HCT116 (cell line): ENCODE results near the gene SERPINA3. TPM values are rescaled to one million over a fixed set of nuclear protein-coding genes. Genes with fewer than 3 reads are reported as not detected.

Experiments used
- ATAC-seq: fragments of 200-7000 bp; cut with Tn5 transposase; 2 replicates; pipeline ENCODE4 v1.9.1; 2020; ENCODE audit warnings: mild to moderate bottlenecking, moderate library complexity
- BruUV-seq: library from RNA; stranded (reverse); fragments of 400-500 nt; replicated peaks from 2 replicates; lab custom pipeline; 2021; lab: Mats Ljungman, UMichigan
- CTCF ChIA-PET: fragments of 300-600 bp; sonication (Branson Sonifier 250); formaldehyde crosslinking; loops from one replicate; lab custom pipeline; 2021; ENCODE audit warnings: antibody characterized with exemption; lab: Charles Lee
- POLR2A ChIA-PET: fragments of 300-600, 350-600 bp; sonication (Branson Sonifier 250); formaldehyde crosslinking; loops from one replicate; lab custom pipeline; 2021; ENCODE audit warnings: antibody characterized with exemption; lab: Charles Lee
- RAD21 ChIA-PET, 2 experiments: fragments of 300-600 bp; sonication (Branson Sonifier 250); formaldehyde crosslinking; loops; one replicate each; lab custom pipeline; 2023; ENCODE audit warnings: low total read pairs in 2 of 2; ENCODE audit not compliant: uncharacterized antibody in 2 of 2, unreplicated experiment in 2 of 2, low non-redundant PET in 1 of 2; lab: Charles Lee
- DNase-seq: peaks from one replicate; pipeline ENCODE4 v3.0.0-alpha.2; 2010; ENCODE audit warnings: low read depth, low spot score
- H2AFZ ChIP-seq: fragments of 200-600 bp; shearing (Covaris generic), sonication (generic); 2 replicates; pipeline ENCODE4 v1.6.1; 2017; ENCODE audit warnings: low read depth, mixed run types, mixed read lengths, antibody characterized with exemption, low read length; ENCODE audit not compliant: poor library complexity, severe bottlenecking
- H3K27ac ChIP-seq: 2 replicates; pipeline ENCODE4 v1.5.1; 2012; ENCODE audit warnings: low read depth, low read length
- H3K27me3 ChIP-seq: fragments of 200-600 bp; sonication (generic); 2 replicates; pipeline ENCODE4 v1.6.1; 2016; ENCODE audit warnings: mixed run types, low read length, mixed read lengths; ENCODE audit not compliant: insufficient read depth
- H3K36me3 ChIP-seq, 2 experiments: fragments of 200-500 bp in 1 of 2; fragments of 200-600 bp in 1 of 2; sonication (Bioruptor generic) in 1 of 2; sonication (generic) in 1 of 2; 2 replicates each; pipeline versions ENCODE4 v1.5.1 to v1.6.1; 2014 to 2016; ENCODE audit warnings: low read length in 2 of 2, inconsistent platforms in 1 of 2, mixed read lengths in 1 of 2, mixed run types in 1 of 2; ENCODE audit not compliant: insufficient read depth in 2 of 2, control insufficient read depth in 1 of 2
- H3K4me1 ChIP-seq, 2 experiments: fragments of 200-600 bp in 1 of 2; sonication (generic) in 1 of 2; 2 replicates each; pipeline versions ENCODE4 v1.5.1 to v1.6.1; 2012 to 2017; ENCODE audit warnings: low read length in 2 of 2, inconsistent platforms in 1 of 2, mild to moderate bottlenecking in 1 of 2, mixed read lengths in 1 of 2, mixed run types in 1 of 2, moderate library complexity in 1 of 2; ENCODE audit not compliant: insufficient read depth in 2 of 2, control insufficient read depth in 1 of 2
- H3K4me2 ChIP-seq: fragments of 200-600 bp; sonication (generic); 2 replicates; pipeline ENCODE4 v1.6.1; 2017; ENCODE audit warnings: mixed run types, low read length, mixed read lengths
- H3K4me3 ChIP-seq, 2 experiments: fragments of 200-600 bp in 1 of 2; sonication (generic) in 1 of 2; replicated peaks in 1 of 2; 2 replicates each; pipeline ENCODE4 v1.5.1; 2011 to 2016; ENCODE audit warnings: low read length in 2 of 2, control low read depth in 1 of 2, low read depth in 1 of 2, mild to moderate bottlenecking in 1 of 2, mixed read lengths in 1 of 2, mixed run types in 1 of 2
- H3K79me2 ChIP-seq: fragments of 200-600 bp; sonication (generic); 2 replicates; pipeline ENCODE4 v1.6.1; 2017; ENCODE audit warnings: mild to moderate bottlenecking, mixed run types, low read length, moderate library complexity, mixed read lengths; ENCODE audit not compliant: insufficient read depth
- H3K9ac ChIP-seq: fragments of 200-600 bp; sonication (generic); 2 replicates; pipeline ENCODE4 v1.6.1; 2016; ENCODE audit warnings: low read length, mixed read lengths
- H3K9me2 ChIP-seq: fragments of 200-600 bp; sonication (generic), shearing (Covaris generic); 2 replicates; pipeline ENCODE4 v1.6.1; 2017; ENCODE audit warnings: mixed run types, mild to moderate bottlenecking, moderate library complexity; ENCODE audit not compliant: insufficient read depth
- H3K9me3 ChIP-seq, 2 experiments: fragments of 200-500 bp in 1 of 2; fragments of 200-600 bp in 1 of 2; sonication (Bioruptor generic) in 1 of 2; sonication (generic) in 1 of 2; 2 replicates each; pipeline ENCODE4 v1.6.1; 2014 to 2017; ENCODE audit warnings: low read length in 2 of 2, mixed read lengths in 2 of 2, inconsistent platforms in 1 of 2, low read depth in 1 of 2, mild to moderate bottlenecking in 1 of 2, mixed run types in 1 of 2, moderate library complexity in 1 of 2; ENCODE audit not compliant: control insufficient read depth in 1 of 2, insufficient read depth in 1 of 2
- H4K20me1 ChIP-seq: fragments of 200-600 bp; sonication (generic), shearing (Covaris generic); 2 replicates; pipeline ENCODE4 v1.6.1; 2017; ENCODE audit warnings: mixed run types, mild to moderate bottlenecking, moderate library complexity; ENCODE audit not compliant: insufficient read depth
- ATF3 ChIP-seq: IDR thresholded peaks from 2 replicates; pipeline ENCODE4 v1.6.1; 2012
- POLR2AphosphoS5 ChIP-seq: IDR thresholded peaks from 2 replicates; pipeline ENCODE4 v1.6.1; 2011; ENCODE audit warnings: mild to moderate bottlenecking, low read depth, low read length, moderate library complexity
- SRF ChIP-seq: IDR thresholded peaks from 2 replicates; pipeline ENCODE4 v1.6.1; 2012; ENCODE audit warnings: low read depth
- ZBTB33 ChIP-seq: IDR thresholded peaks from 2 replicates; pipeline ENCODE4 v1.6.1; 2011; ENCODE audit warnings: mild to moderate bottlenecking, low read length, moderate library complexity; ENCODE audit not compliant: insufficient replicate concordance; ENCODE audit errors: extremely low read depth
- ZNF274 ChIP-seq: fragments of 200-500 bp; sonication (Bioruptor generic); IDR thresholded peaks from 2 replicates; pipeline ENCODE4 v1.6.1; 2014; ENCODE audit warnings: mild to moderate bottlenecking, low read depth, low read length, inconsistent platforms
- intact Hi-C: fragments of 100-400 bp; cut with micrococcal nuclease; formaldehyde crosslinking; loops from 2 replicates; pipeline ENCODE4 v1.10.0; 2022
- total RNA-seq: library from RNA; stranded (reverse); gene quantifications from one replicate; pipeline ENCODE4 v1.2.1, GENCODE V29; 2021; ENCODE audit not compliant: unreplicated experiment

The SERPINA3 gene
- total RNA-seq, 1 experiment from 2014 or later, result 4.3 TPM

- TF ChIP-seq SRF, result no peak
These were observed 38.2 kb downstream of the SERPINA3 start (continued) for GRCh38 chr14:94650444-94650775.

GRCh38 chr14:94650806-94651805 lies 38.9 kb downstream of the SERPINA3 start:
- Histone ChIP-seq H3K9me3 (peaks cover 3 to 7% of the 10 kb centered on the region in 2 experiments; a peak in 1 of 4 replicates), H3K4me2 (no peak overlapping the region), H3K4me1 (peaks cover 0 to 12% of the 10 kb centered on the region in 2 experiments; a peak in 2 of 4 replicates), H3K9ac (no peak overlapping the region), H3K27ac (no peak overlapping the region), H3K4me3 (no peak overlapping the region), H4K20me1 (no peaks in the 10 kb centered on the region), H3K9me2 (no peaks in the 10 kb centered on the region), H2AFZ (no peak overlapping the region), H3K36me3 (no peaks in the 10 kb centered on the region), H3K27me3 (no peaks in the 10 kb centered on the region), H3K79me2 (no peaks in the 10 kb centered on the region)
- ChIA-PET CTCF (no interaction called here), POLR2A (no interaction called here), RAD21 (no interaction called here)
- TF ChIP-seq ZNF274, result no peak
- no peak for TF ChIP-seq ATF3
- TF ChIP-seq ZBTB33, result no peak
- no peak for TF ChIP-seq POLR2AphosphoS5
- intact Hi-C loops, result no loop called here
- no TSS peak for BruUV-seq
- no peak for ATAC-seq
- DNase-seq, result no peak
